Measurements from ENCODE around the gene DDX4.

The DDX4 gene

GRCh38 chr5:55821731-55822512 lies 84.1 kb downstream of the DDX4 start:
- no peak for DNase-seq (ENCODE audit: low read depth)

GRCh38 chr5:55823151-55823796 lies 85.4 kb downstream of the DDX4 start:
- no peak for DNase-seq (ENCODE audit: low read depth)

- DNase-seq (ENCODE audit: low read depth), result no peak
Observed at GRCh38 chr5:55829956-55830355, 92.1 kb downstream of the DDX4 start.

- DNase-seq (ENCODE audit: low read depth), result no peak
Observed at GRCh38 chr5:55832446-55832845, 94.6 kb downstream of the DDX4 start.

GRCh38 chr5:55836191-55836590 lies 98.3 kb downstream of the DDX4 start:
- no peak for DNase-seq (ENCODE audit: low read depth)

- DNase-seq (ENCODE audit: low read depth), result no peak
Observed at GRCh38 chr5:55841976-55842375, 104.1 kb downstream of the DDX4 start.

GRCh38 chr5:55847837-55848236 lies 110.0 kb downstream of the DDX4 start:
- DNase-seq (ENCODE audit: low read depth), result no peak

- DNase-seq (ENCODE audit: low read depth), result no peak
Observed at GRCh38 chr5:55848783-55849182, 110.9 kb downstream of the DDX4 start.

GRCh38 chr5:55850839-55851674 lies 113.2 kb downstream of the DDX4 start, which contains the start of gene IL31RA:
TSS of gene IL31RA (plus strand) at chr5:55851357. CDS start at chr5:55851571, 214 bp downstream.
- no peak for DNase-seq (ENCODE audit: low read depth)

- DNase-seq (ENCODE audit: low read depth), result no peak
Observed at GRCh38 chr5:55851675-55851979, 113.8 kb downstream of the DDX4 start.

- no peak for DNase-seq (ENCODE audit: low read depth)
Observed at GRCh38 chr5:55852503-55852902, 114.6 kb downstream of the DDX4 start.

- no peak for DNase-seq (ENCODE audit: low read depth)
Observed at GRCh38 chr5:55853041-55853670, 115.3 kb downstream of the DDX4 start.

- DNase-seq (ENCODE audit: low read depth), result no peak
Observed at GRCh38 chr5:55853818-55854217, 116.0 kb downstream of the DDX4 start.

- no peak for DNase-seq (ENCODE audit: low read depth)
Observed at GRCh38 chr5:55855509-55855908, 117.6 kb downstream of the DDX4 start.

GRCh38 chr5:55856516-55857246 lies 118.8 kb downstream of the DDX4 start:
- DNase-seq (ENCODE audit: low read depth), result no peak

GRCh38 chr5:55857247-55857640 lies 119.4 kb downstream of the DDX4 start:
- DNase-seq (ENCODE audit: low read depth), result no peak

GRCh38 chr5:55858104-55858503 lies 120.2 kb downstream of the DDX4 start:
- DNase-seq (ENCODE audit: low read depth), result no peak

- no peak for DNase-seq (ENCODE audit: low read depth)
Observed at GRCh38 chr5:55860288-55860687, 122.4 kb downstream of the DDX4 start.

- no peak for DNase-seq (ENCODE audit: low read depth)
Observed at GRCh38 chr5:55860709-55861108, 122.8 kb downstream of the DDX4 start.

GRCh38 chr5:55864606-55865541 lies 127.0 kb downstream of the DDX4 start:
- no peak for DNase-seq (ENCODE audit: low read depth)

GRCh38 chr5:55865831-55866230 lies 128.0 kb downstream of the DDX4 start:
- no peak for DNase-seq (ENCODE audit: low read depth)

Data from activated gamma-delta T cell treated with anti-CD3 and anti-CD28 coated beads, Interleukin-2, amount 50 U/mL, for 16 hours (primary cell).